H9 (cell line): ENCODE results near the gene RTL3. TPM values are rescaled to one million over a fixed set of nuclear protein-coding genes. Genes with fewer than 3 reads are reported as not detected.

Experiments
- DNase-seq: peaks from one replicate; pipeline ENCODE4 v3.0.0-alpha.2; 2017
- H2AFZ ChIP-seq: one replicate; pipeline ENCODE4 v1.6.1; 2013; ENCODE audit warnings: mild to moderate bottlenecking, low read length, control low read depth, moderate library complexity
- H2AK5ac ChIP-seq: 2 replicates; pipeline ENCODE4 v1.6.1; 2013; ENCODE audit warnings: low read length, control low read depth, mixed read lengths; ENCODE audit not compliant: insufficient read length
- H2BK120ac ChIP-seq: one replicate; pipeline ENCODE4 v1.6.1; 2013; ENCODE audit warnings: low read depth, mild to moderate bottlenecking, low read length, control low read depth, inconsistent platforms; ENCODE audit not compliant: poor library complexity, severe bottlenecking
- H2BK12ac ChIP-seq: 2 replicates; pipeline ENCODE4 v1.6.1; 2013; ENCODE audit warnings: low read length, control low read depth, mixed read lengths, low read depth; ENCODE audit not compliant: insufficient read length
- H2BK15ac ChIP-seq: 2 replicates; pipeline ENCODE4 v1.6.1; 2013; ENCODE audit warnings: low read depth, low read length, control low read depth
- H2BK20ac ChIP-seq: one replicate; pipeline ENCODE4 v1.6.1; 2013; ENCODE audit warnings: low read depth, mild to moderate bottlenecking, low read length, control low read depth, inconsistent platforms; ENCODE audit not compliant: poor library complexity, severe bottlenecking
- H2BK5ac ChIP-seq: 2 replicates; pipeline ENCODE4 v1.6.1; 2013; ENCODE audit warnings: low read length, control low read depth, mixed read lengths; ENCODE audit not compliant: insufficient read length
- H3K14ac ChIP-seq: 2 replicates; pipeline ENCODE4 v1.6.1; 2013; ENCODE audit warnings: low read length, control low read depth; ENCODE audit not compliant: insufficient read depth
- H3K18ac ChIP-seq: 2 replicates; pipeline ENCODE4 v1.6.1; 2013; ENCODE audit warnings: low read depth, mild to moderate bottlenecking, mixed read lengths, low read length, control low read depth; ENCODE audit not compliant: insufficient read length
- H3K23ac ChIP-seq: 2 replicates; pipeline ENCODE4 v1.6.1; 2013; ENCODE audit warnings: low read length, control low read depth, mixed read lengths, low read depth; ENCODE audit not compliant: insufficient read length
- H3K23me2 ChIP-seq: 2 replicates; pipeline ENCODE4 v1.6.1; 2013; ENCODE audit warnings: low read depth, mild to moderate bottlenecking, mixed read lengths, low read length, control low read depth; ENCODE audit not compliant: insufficient read length, poor library complexity, severe bottlenecking
- H3K27ac ChIP-seq: 2 replicates; pipeline ENCODE4 v1.5.1; 2013; ENCODE audit warnings: low read length, control low read depth, mixed read lengths, low read depth; ENCODE audit not compliant: insufficient read length
- H3K27me3 ChIP-seq: 2 replicates; pipeline ENCODE4 v1.6.1; 2013; ENCODE audit warnings: low read length, control low read depth, inconsistent platforms; ENCODE audit not compliant: insufficient read depth
- H3K4ac ChIP-seq: 2 replicates; pipeline ENCODE4 v1.6.1; 2013; ENCODE audit warnings: low read depth, mild to moderate bottlenecking, control low read depth, inconsistent platforms, low read length, moderate library complexity
- H3K4me1 ChIP-seq: 2 replicates; pipeline ENCODE4 v1.6.1; 2013; ENCODE audit warnings: low read length, control low read depth, inconsistent platforms; ENCODE audit not compliant: insufficient read depth
- H3K4me2 ChIP-seq: 2 replicates; pipeline ENCODE4 v1.6.1; 2013; ENCODE audit warnings: low read length, control low read depth, mixed read lengths; ENCODE audit not compliant: insufficient read length, insufficient read depth
- H3K56ac ChIP-seq: 2 replicates; pipeline ENCODE4 v1.6.1; 2013; ENCODE audit warnings: low read depth, mild to moderate bottlenecking, mixed read lengths, low read length, control low read depth; ENCODE audit not compliant: insufficient read length
- H3K79me1 ChIP-seq: 2 replicates; pipeline ENCODE4 v1.6.1; 2013; ENCODE audit warnings: low read depth, mild to moderate bottlenecking, moderate library complexity, low read length, control low read depth, inconsistent platforms; ENCODE audit not compliant: insufficient read depth, poor library complexity, severe bottlenecking
- H3K79me2 ChIP-seq: 2 replicates; pipeline ENCODE4 v1.6.1; 2013; ENCODE audit warnings: low read length, control low read depth, inconsistent platforms; ENCODE audit not compliant: insufficient read depth
- H3K9ac ChIP-seq: 2 replicates; pipeline ENCODE4 v1.6.1; 2013; ENCODE audit warnings: low read length, control low read depth, mixed read lengths; ENCODE audit not compliant: insufficient read length; ENCODE audit errors: extremely low read depth
- H3K9me3 ChIP-seq: one replicate; pipeline ENCODE4 v1.6.1; 2013; ENCODE audit warnings: low read depth, low read length, inconsistent platforms; ENCODE audit not compliant: control insufficient read depth
- H3T11ph ChIP-seq: one replicate; pipeline ENCODE4 v1.6.1; 2013; ENCODE audit warnings: mild to moderate bottlenecking, low read length, control low read depth, inconsistent platforms
- H4K20me1 ChIP-seq: one replicate; pipeline ENCODE4 v1.6.1; 2013; ENCODE audit not compliant: control insufficient read depth, insufficient read length, insufficient read depth
- H4K5ac ChIP-seq: 2 replicates; pipeline ENCODE4 v1.6.1; 2013; ENCODE audit warnings: low read depth, mild to moderate bottlenecking, mixed read lengths, low read length, control low read depth; ENCODE audit not compliant: insufficient read length
- H4K8ac ChIP-seq: replicated peaks from 2 replicates; pipeline ENCODE4 v1.6.1; 2013; ENCODE audit warnings: low read length, control low read depth, mixed read lengths, low read depth; ENCODE audit not compliant: insufficient read length
- H4K91ac ChIP-seq: 2 replicates; pipeline ENCODE4 v1.6.1; 2013; ENCODE audit warnings: low read depth, mild to moderate bottlenecking, moderate library complexity, mixed read lengths, low read length, control low read depth; ENCODE audit not compliant: insufficient read length
- H3K27ac Mint-ChIP-seq, 3 experiments: 2 replicates in 2 of 3; 3 replicates in 1 of 3; pipeline ENCODE4 v1.8.0; 2020 to 2021; ENCODE audit warnings: mixed read lengths in 3 of 3, mild to moderate bottlenecking in 1 of 3, moderate library complexity in 1 of 3
- H3K27me3 Mint-ChIP-seq: 2 replicates; pipeline ENCODE4 v1.8.0; 2021; ENCODE audit warnings: low read depth, mild to moderate bottlenecking, moderate library complexity, mixed read lengths
- H3K36me3 Mint-ChIP-seq, 3 experiments: 2 replicates in 2 of 3; 3 replicates in 1 of 3; pipeline ENCODE4 v1.8.0; 2020 to 2021; ENCODE audit warnings: low read depth in 3 of 3, mixed read lengths in 3 of 3; ENCODE audit not compliant: insufficient read depth in 1 of 3
- H3K4me1 Mint-ChIP-seq, 2 experiments: 2 replicates each; pipeline ENCODE4 v1.8.0; 2020; ENCODE audit warnings: mixed read lengths in 2 of 2
- H3K4me3 Mint-ChIP-seq, 2 experiments: 2 replicates in 1 of 2; 3 replicates in 1 of 2; pipeline ENCODE4 v1.8.0; 2020 to 2021; ENCODE audit warnings: mild to moderate bottlenecking in 2 of 2, mixed read lengths in 2 of 2, moderate library complexity in 1 of 2
- H3K9me3 Mint-ChIP-seq, 2 experiments: 2 replicates in 1 of 2; 3 replicates in 1 of 2; pipeline ENCODE4 v1.8.0; 2020; ENCODE audit warnings: mild to moderate bottlenecking in 2 of 2, mixed read lengths in 2 of 2, moderate library complexity in 1 of 2
- CTCF ChIP-seq: fragments of 200-600 bp; sonication (generic); conservative IDR thresholded peaks from 3 replicates; pipeline ENCODE4 v1.8.0; 2021; ENCODE audit warnings: antibody characterized with exemption, mild to moderate bottlenecking
- WGBS: extraction: QIAGEN DNeasy Blood & Tissue Kit; methylation state at CpG from one replicate; pipeline ENCODE4 v1.1.7; 2013; ENCODE audit warnings: missing lambda C conversion rate, low lambda C conversion rate, mixed read lengths; ENCODE audit not compliant: insufficient read length; ENCODE audit errors: extremely low coverage; 5-methylcytosine and 5-hydroxymethylcytosine counted together
- total RNA-seq: library from RNA; stranded (reverse); gene quantifications from 2 replicates; pipeline ENCODE4 v1.2.1, GENCODE V29; 2021

RTL3 gene
- total RNA-seq, 1 experiment from 2014 or later, result not detected

GRCh38 chrX:78622831-78623230 lies 36.3 kb downstream of the RTL3 start:
- no peak overlapping the region for H4K5ac ChIP-seq
- no peak overlapping the region for H2AK5ac ChIP-seq
- H3K27me3 ChIP-seq, result no peaks in the 10 kb centered on the region
- no peak overlapping the region for H3K14ac ChIP-seq
- H2BK12ac ChIP-seq, result no peak overlapping the region
- no peak overlapping the region for H2BK15ac ChIP-seq
- Mint-ChIP-seq H3K36me3 (peaks cover 0 to 2% (median 0%) of the 10 kb centered on the region in 3 experiments; a peak in 2 of 7 replicates), H3K27me3 (no peaks in the 10 kb centered on the region; the same call in 1 of the 2 replicates), H3K4me1 (no peaks in the 10 kb centered on the region), H3K4me3 (no peak overlapping the region), H3K27ac (no peak overlapping the region), H3K9me3 (peaks cover 56 to 57% of the 10 kb centered on the region in 2 experiments)
- no peak overlapping the region for H2AFZ ChIP-seq
- H3K4ac ChIP-seq, result no peak overlapping the region
- no peak overlapping the region for H3K56ac ChIP-seq
- H3K23me2 ChIP-seq, result no peaks in the 10 kb centered on the region
- no peak overlapping the region for H4K8ac ChIP-seq
- H3K79me1 ChIP-seq, result no peaks in the 10 kb centered on the region
- H3K27ac ChIP-seq, result no peak overlapping the region
- H2BK20ac ChIP-seq, result no peak overlapping the region
- no peak overlapping the region for H3K18ac ChIP-seq
- no peak overlapping the region for H3T11ph ChIP-seq
- no peaks in the 10 kb centered on the region for H3K79me2 ChIP-seq
- no CpG with 5 or more reads among the region's 1 CpG for WGBS
- H2BK5ac ChIP-seq, result no peak overlapping the region
- no peak overlapping the region for H3K4me2 ChIP-seq
- DNase-seq, result no peak
- H3K4me1 ChIP-seq, result no peaks in the 10 kb centered on the region
- no peak for TF ChIP-seq CTCF
- no peak overlapping the region for H2BK120ac ChIP-seq
- H3K9ac ChIP-seq, result no peak overlapping the region
- no peak overlapping the region for H4K91ac ChIP-seq
- H4K20me1 ChIP-seq, result no peaks in the 10 kb centered on the region
- peaks cover 10% of the 10 kb centered on the region for H3K9me3 ChIP-seq
- H3K23ac ChIP-seq, result no peak overlapping the region
